WTC11 (cell line): ENCODE data around the gene ARHGEF25.

Source experiments
- AFF4 ChIP-seq: sonication (generic); formaldehyde crosslinking; IDR thresholded peaks from 2 replicates; pipeline ENCODE4 v1.8.1; 2023; ENCODE audit warnings: mild to moderate bottlenecking, missing genetic modification reagents, borderline replicate concordance
- HMGA2 ChIP-seq: fragments of 250-450 bp; sonication (Bioruptor Pico); IDR thresholded peaks from 2 replicates; pipeline ENCODE4 v1.4.0; 2021; ENCODE audit warnings: mild to moderate bottlenecking, moderate library complexity
- RELA ChIP-seq: sonication (generic); formaldehyde crosslinking; IDR thresholded peaks from 2 replicates; pipeline ENCODE4 v1.8.1; 2022; ENCODE audit warnings: missing genetic modification reagents, mild to moderate bottlenecking, borderline replicate concordance
- TCF7 ChIP-seq: sonication (generic); formaldehyde crosslinking; IDR thresholded peaks from 2 replicates; pipeline ENCODE4 v1.8.0; 2022; ENCODE audit warnings: mild to moderate bottlenecking, low read depth, missing genetic modification reagents, moderate library complexity
- TF ChIP-seq, protein P1 (sequence below): sonication (generic); formaldehyde crosslinking; conservative IDR thresholded peaks from 2 replicates; pipeline ENCODE4 v1.8.1; 2022; ENCODE audit warnings: mild to moderate bottlenecking, missing genetic modification reagents
- TF ChIP-seq, protein P2 (sequence below): fragments of 200-600 bp; IDR thresholded peaks from 2 replicates; pipeline ENCODE4 v1.8.0; 2022; ENCODE audit warnings: antibody characterized with exemption
- TF ChIP-seq, protein P3 (sequence below): sonication (generic); formaldehyde crosslinking; IDR thresholded peaks from 2 replicates; pipeline ENCODE4 v1.8.0; 2022; ENCODE audit warnings: mild to moderate bottlenecking, missing genetic modification reagents

DNA sequence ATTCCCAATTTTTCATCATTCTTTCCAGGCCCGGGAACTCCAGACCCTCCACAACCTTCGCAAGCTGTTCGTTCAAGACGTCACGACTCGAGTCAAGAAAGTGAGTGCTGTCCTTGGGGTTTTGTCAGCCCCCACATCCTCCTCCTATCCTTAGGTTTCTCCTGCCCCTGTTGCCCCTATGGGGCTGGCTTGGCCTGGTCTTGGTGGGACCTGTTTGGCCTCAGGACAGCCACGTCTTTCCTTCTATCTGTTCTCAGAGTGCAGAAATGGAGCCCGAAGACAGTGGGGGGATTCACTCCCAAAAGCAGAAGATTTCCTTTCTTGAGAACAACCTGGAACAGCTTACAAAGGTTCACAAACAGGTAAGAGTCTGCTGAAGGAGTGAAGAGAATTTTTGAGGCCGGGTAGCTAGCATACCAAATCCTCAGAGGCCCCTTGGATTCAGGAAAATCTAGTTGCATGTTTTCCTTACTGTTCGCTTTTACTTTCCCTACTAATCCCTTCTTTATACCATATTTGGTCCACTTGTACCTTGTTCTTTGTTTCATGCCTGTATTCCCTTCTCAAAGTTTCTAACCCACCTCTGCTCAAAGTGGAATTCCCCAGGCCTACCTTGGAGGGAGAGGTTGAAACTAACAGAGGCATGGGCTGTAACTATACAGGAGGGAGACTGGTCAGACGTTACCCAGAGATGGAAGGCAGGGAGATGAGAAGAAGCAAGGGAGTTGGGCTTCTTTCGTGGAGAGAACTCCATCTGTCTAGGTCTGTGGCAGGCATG lies 33.1 kb upstream of the ARHGEF25 start:
- TF ChIP-seq RELA (CRISPR knock-in tag) (no peak), TCF7 (CRISPR knock-in tag) (no peak), HMGA2 (CRISPR knock-in tag) (no peak), AFF4 (CRISPR knock-in tag) (no peak)
- TF ChIP-seq, protein P1, sequence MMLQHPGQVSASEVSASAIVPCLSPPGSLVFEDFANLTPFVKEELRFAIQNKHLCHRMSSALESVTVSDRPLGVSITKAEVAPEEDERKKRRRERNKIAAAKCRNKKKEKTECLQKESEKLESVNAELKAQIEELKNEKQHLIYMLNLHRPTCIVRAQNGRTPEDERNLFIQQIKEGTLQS (CRISPR knock-in tag), result no peak
- TF ChIP-seq, protein P2, sequence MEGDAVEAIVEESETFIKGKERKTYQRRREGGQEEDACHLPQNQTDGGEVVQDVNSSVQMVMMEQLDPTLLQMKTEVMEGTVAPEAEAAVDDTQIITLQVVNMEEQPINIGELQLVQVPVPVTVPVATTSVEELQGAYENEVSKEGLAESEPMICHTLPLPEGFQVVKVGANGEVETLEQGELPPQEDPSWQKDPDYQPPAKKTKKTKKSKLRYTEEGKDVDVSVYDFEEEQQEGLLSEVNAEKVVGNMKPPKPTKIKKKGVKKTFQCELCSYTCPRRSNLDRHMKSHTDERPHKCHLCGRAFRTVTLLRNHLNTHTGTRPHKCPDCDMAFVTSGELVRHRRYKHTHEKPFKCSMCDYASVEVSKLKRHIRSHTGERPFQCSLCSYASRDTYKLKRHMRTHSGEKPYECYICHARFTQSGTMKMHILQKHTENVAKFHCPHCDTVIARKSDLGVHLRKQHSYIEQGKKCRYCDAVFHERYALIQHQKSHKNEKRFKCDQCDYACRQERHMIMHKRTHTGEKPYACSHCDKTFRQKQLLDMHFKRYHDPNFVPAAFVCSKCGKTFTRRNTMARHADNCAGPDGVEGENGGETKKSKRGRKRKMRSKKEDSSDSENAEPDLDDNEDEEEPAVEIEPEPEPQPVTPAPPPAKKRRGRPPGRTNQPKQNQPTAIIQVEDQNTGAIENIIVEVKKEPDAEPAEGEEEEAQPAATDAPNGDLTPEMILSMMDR, result no peak
- TF ChIP-seq, protein P3, sequence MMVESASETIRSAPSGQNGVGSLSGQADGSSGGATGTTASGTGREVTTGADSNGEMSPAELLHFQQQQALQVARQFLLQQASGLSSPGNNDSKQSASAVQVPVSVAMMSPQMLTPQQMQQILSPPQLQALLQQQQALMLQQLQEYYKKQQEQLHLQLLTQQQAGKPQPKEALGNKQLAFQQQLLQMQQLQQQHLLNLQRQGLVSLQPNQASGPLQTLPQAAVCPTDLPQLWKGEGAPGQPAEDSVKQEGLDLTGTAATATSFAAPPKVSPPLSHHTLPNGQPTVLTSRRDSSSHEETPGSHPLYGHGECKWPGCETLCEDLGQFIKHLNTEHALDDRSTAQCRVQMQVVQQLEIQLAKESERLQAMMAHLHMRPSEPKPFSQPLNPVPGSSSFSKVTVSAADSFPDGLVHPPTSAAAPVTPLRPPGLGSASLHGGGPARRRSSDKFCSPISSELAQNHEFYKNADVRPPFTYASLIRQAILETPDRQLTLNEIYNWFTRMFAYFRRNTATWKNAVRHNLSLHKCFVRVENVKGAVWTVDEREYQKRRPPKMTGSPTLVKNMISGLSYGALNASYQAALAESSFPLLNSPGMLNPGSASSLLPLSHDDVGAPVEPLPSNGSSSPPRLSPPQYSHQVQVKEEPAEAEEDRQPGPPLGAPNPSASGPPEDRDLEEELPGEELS (CRISPR knock-in tag), result no peak
